Activated CD8-positive, alpha-beta memory T cell treated with anti-CD3 and anti-CD28 coated beads for 36 hours (primary cell): ENCODE results near the gene SPRYD7. TPM values are rescaled to one million over a fixed set of nuclear protein-coding genes. Genes with fewer than 3 reads are reported as not detected.
"Not testable (repeated sequence)": the region's sequence is repeated elsewhere in the genome, so short reads cannot be mapped to it uniquely, and the experiment has no call there.

ENCODE experiments used
- CTCF ChIA-PET: fragments of 350-600 bp; sonication (Branson Sonifier 250); formaldehyde crosslinking; loops from one replicate; lab custom pipeline; 2021; ENCODE audit warnings: antibody characterized with exemption; lab: Charles Lee
- POLR2A ChIA-PET: fragments of 350-600 bp; sonication (Branson Sonifier 250); formaldehyde crosslinking; loops from one replicate; lab custom pipeline; 2021; ENCODE audit warnings: antibody characterized with exemption; lab: Charles Lee
- total RNA-seq, 2 experiments: library from RNA; stranded (reverse); gene quantifications; one replicate each; pipeline ENCODE4 v1.2.3, GENCODE V29; 2021

The SPRYD7 gene
- 10 to 100 TPM in 1 of 2 experiments, 1 to 10 TPM in 1; 9.6 to 10.4 TPM for total RNA-seq

GRCh38 chr13:49936075-49936967, at the start of gene SPRYD7:
TSS of gene SPRYD7 (minus strand) at chr13:49936340. CDS start at chr13:49936235, 105 bp downstream.
- ChIA-PET CTCF (interaction anchor here (0.6 to 1.5 kb wide), 11 partner anchors 9 to 247 kb away, joined by 3 to 8 read pairs (median 3); partner anchors contain the start of genes KPNA3 and TRIM13), POLR2A (interaction anchor here (0.6 to 1.1 kb wide), 5 partner anchors 8 to 298 kb away, joined by 3 to 7 read pairs (median 4); partner anchors contain the start of gene TRIM13)

- POLR2A ChIA-PET, result no interaction called here
- CTCF ChIA-PET, result interaction anchor here (0.7 to 0.9 kb wide), 2 partner anchors 49 to 76 kb away, joined by 3 to 4 read pairs; partner anchors contain the start of gene SPRYD7
Measured at GRCh38 chr13:49985129-49985528, 49.0 kb upstream of the SPRYD7 start.

GRCh38 chr13:49980266-49980665, 44.1 kb upstream of the SPRYD7 start:
- ChIA-PET POLR2A (no interaction called here), CTCF (no interaction called here)

GRCh38 chr13:49977992-49978391, 41.9 kb upstream of the SPRYD7 start:
- ChIA-PET POLR2A (no interaction called here), CTCF (interaction anchor here (1.2 kb wide), 1 partner anchor 102 kb away, joined by 3 read pairs; no protein-coding TSS in a partner anchor)

- POLR2A ChIA-PET, result no interaction called here
- CTCF ChIA-PET, result interaction anchor here (0.7 to 2.4 kb wide), 7 partner anchors 21 to 937 kb away, joined by 3 to 8 read pairs (median 4); partner anchors contain the start of gene TRIM13
Measured at GRCh38 chr13:49976314-49977258, 40.4 kb upstream of the SPRYD7 start.

- ChIA-PET POLR2A (no interaction called here), CTCF (interaction anchor here (0.7 to 2.4 kb wide), 4 partner anchors 22 to 936 kb away, joined by 4 to 8 read pairs (median 6); partner anchors contain the start of gene TRIM13)
Measured at GRCh38 chr13:49975826-49976225, 39.7 kb upstream of the SPRYD7 start.

- POLR2A ChIA-PET, result no interaction called here
Measured at GRCh38 chr13:49972709-49973108, 36.6 kb upstream of the SPRYD7 start.

GRCh38 chr13:49967456-49967855, 31.3 kb upstream of the SPRYD7 start:
- CTCF ChIA-PET, result no interaction called here
- POLR2A ChIA-PET, result no interaction called here

More at GRCh38 chr13:49972709-49973108, 36.6 kb upstream of the SPRYD7 start:
- CTCF ChIA-PET, result no interaction called here

- POLR2A ChIA-PET, result no interaction called here
- CTCF ChIA-PET, result no interaction called here
Measured at GRCh38 chr13:49958321-49958720, 22.2 kb upstream of the SPRYD7 start.

GRCh38 chr13:49956131-49956530, 20.0 kb upstream of the SPRYD7 start:
- ChIA-PET CTCF (no interaction called here), POLR2A (no interaction called here)

- CTCF ChIA-PET, result no interaction called here
- POLR2A ChIA-PET, result no interaction called here
Measured at GRCh38 chr13:49954674-49955455, 18.7 kb upstream of the SPRYD7 start.

GRCh38 chr13:49953560-49953959, 17.4 kb upstream of the SPRYD7 start:
- CTCF ChIA-PET, result interaction anchor here (0.7 kb wide), 1 partner anchor 113 kb away, joined by 3 read pairs; no protein-coding TSS in a partner anchor
- POLR2A ChIA-PET, result no interaction called here

GRCh38 chr13:49951754-49952535, 15.8 kb upstream of the SPRYD7 start:
- POLR2A ChIA-PET, result no interaction called here
- CTCF ChIA-PET, result interaction anchor here (0.7 kb wide), 1 partner anchor 1193 kb away, joined by 3 read pairs; no protein-coding TSS in a partner anchor

- POLR2A ChIA-PET, result not testable (repeated sequence)
- CTCF ChIA-PET, result interaction anchor here (0.6 kb wide), 1 partner anchor 26 kb away, joined by 6 read pairs; no protein-coding TSS in a partner anchor
Measured at GRCh38 chr13:49948777-49949270, 12.7 kb upstream of the SPRYD7 start.

- POLR2A ChIA-PET, result no interaction called here
- CTCF ChIA-PET, result interaction anchor here (1.6 kb wide), 1 partner anchor 15 kb away, joined by 3 read pairs; no protein-coding TSS in a partner anchor
Measured at GRCh38 chr13:49939321-49939720, 3.2 kb upstream of the SPRYD7 start.

- CTCF ChIA-PET, result interaction anchor here (0.6 to 1.6 kb wide), 2 partner anchors 14 to 26 kb away, joined by 3 read pairs; no protein-coding TSS in a partner anchor
- POLR2A ChIA-PET, result no interaction called here
Measured at GRCh38 chr13:49938921-49939320, 2.8 kb upstream of the SPRYD7 start.

GRCh38 chr13:49938314-49938713, 2.2 kb upstream of the SPRYD7 start:
- ChIA-PET CTCF (interaction anchor here (0.6 to 1.6 kb wide), 2 partner anchors 14 to 27 kb away, joined by 3 read pairs; no protein-coding TSS in a partner anchor), POLR2A (no interaction called here)
